HG03097 (cell line): ENCODE data around the gene PPFIBP1.

ENCODE experiments used
- ATAC-seq: cut with Tn5 transposase; IDR thresholded peaks from one replicate; pipeline ENCODE4 v1.9.1; 2021; ENCODE audit not compliant: unreplicated experiment, low FRiP score

The PPFIBP1 gene

GRCh38 chr12:27511031-27511722 is 12.8 kb upstream of the PPFIBP1 start:
- no peak for ATAC-seq

DNA sequence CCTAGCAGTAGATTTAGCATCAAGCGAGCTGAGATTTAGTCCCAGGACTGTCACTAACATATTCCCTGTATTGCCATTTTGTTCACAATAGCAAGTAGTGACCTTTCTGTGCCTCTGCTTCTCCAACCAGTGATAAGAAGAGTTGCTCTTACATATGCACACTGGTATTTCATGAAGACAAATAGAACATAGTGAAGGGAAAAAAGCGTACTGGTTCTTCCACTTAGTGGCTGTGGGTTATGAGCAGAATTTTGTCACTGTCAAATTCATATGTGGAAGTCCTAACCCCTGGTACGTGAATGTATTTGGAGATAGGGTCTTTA is 12.3 kb upstream of the PPFIBP1 start:
- ATAC-seq = no peak

DNA sequence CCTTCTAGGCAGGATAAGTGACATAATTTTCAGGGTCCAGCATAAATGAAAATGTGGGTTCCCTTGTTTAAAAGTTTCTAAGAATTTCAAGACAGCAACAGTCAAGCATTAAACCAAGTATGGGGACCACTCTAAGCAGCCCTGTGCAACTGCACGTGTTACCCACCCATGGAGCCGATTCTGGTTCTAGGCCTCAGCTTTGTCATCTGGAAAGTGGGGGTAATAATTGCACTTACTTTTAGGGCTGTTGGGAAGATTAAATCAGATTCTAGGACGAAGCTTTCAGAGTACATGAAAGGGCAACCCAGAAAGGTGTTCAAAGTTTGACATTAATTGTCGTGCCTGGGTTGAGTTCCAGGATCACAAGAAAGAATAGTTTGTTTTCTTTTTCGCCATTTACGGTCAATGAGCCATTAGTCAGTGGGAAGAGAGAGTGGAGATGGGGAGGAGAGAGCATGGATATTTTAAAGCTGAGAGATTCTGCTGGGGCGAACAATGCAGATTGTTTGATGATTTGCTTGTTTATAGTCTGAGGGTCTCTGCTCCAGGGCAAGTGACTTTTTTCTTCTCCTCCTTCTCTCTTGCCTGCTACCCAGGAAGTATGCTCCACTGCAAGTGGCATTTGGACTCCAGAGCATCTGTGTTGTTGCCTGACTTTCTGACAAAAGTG is 10.7 kb upstream of the PPFIBP1 start:
- no peak for ATAC-seq

DNA sequence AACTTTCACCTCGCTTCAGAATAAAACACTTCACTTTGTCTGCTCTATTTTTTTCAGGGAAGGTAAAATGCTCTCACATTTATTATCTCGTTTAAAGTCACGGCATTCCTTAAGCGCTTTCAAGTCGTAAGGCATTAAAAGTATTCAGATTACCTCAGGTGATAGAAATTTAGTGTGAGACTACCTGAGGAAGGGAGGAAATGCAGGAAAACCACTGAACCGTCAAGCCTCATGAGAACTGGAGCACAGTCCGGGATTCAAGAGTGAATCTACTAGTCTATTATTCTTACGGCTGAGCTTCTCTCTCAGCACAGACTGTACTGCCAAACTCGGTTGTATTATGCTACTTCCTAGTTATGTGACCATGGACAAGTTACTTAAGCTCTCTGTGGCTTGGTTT is 8.3 kb upstream of the PPFIBP1 start:
- ATAC-seq = no peak

- no peak for ATAC-seq
Measured at GRCh38 chr12:27516625-27517024, 7.4 kb upstream of the PPFIBP1 start.

DNA sequence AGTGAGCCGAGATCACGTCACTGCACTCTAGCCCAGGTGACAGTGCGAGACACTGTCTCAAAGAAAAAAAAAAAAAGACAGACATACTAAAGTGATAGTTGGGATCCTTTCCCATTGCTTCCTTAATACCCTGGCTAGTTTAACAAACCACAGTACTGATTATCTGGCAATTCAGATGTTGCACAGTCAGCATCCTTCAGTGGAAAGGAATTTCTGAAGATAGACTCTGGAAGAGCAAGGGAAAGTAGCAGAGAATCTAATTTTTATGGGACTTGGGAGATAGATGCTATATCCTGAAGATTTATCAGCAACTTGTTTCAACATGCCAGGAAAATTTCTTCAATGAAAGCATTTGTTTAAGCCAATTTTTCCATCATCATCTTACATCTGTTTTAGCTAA is 6.5 kb upstream of the PPFIBP1 start:
- no peak for ATAC-seq

- no peak for ATAC-seq
Measured at GRCh38 chr12:27517961-27518665, 5.9 kb upstream of the PPFIBP1 start.

DNA sequence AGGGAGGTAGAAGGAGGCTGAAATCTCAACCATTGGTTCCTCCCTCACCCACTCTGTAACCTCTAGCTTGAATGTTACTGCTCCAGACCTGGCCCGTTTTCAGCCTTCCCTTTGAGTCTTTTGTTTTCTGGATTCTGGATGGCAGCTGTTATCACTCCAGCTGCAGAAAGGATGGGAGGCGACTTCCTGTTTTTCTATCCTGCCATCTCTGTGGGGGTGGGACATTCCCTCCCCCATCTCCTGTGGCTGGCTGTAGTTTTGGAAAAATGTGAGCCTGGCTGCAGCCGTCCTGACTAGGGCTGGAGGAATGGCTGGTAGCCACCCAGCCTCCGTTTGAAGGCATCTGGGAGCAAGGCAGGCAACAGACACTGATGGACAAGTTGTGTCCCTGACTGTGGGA is 2.9 kb upstream of the PPFIBP1 start:
- ATAC-seq = no peak

DNA sequence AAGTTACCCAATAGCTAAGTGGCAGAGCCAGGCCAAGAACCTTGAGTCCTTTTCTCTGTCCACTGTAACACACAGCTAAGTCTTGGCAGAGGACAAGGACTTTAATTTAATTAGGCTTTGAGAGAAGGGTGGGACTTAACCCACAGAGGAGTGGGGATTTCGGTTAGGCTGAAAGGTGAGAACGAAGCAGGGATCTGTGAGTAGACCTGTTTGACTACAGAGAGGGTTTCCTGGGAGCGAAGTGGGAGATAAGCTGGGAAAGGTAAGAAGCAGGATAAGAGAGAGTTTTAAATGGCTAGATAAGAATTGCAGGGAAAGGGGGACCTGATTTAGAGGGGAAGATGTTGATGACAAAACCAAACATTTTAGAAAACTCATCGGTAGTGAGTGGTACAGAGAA is 2.0 kb upstream of the PPFIBP1 start:
- ATAC-seq = no peak

DNA sequence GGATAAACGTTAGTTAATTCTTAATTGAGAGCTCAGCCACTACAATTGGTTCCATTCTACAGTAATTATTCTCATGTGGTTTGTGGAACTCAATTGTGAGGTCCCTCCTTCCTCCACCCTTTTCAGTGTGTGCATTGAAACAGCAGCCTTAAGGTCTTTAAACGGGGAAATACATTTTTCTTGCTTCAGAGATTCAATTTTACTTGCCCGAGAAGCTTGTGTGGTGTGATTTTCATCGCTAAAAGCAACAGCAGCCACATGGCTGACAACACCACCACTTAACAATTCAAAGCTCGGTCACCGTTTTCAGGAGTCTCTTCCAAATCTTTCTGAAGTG is 733 bp upstream of the PPFIBP1 start:
- peak; percentile 5 for ATAC-seq

DNA sequence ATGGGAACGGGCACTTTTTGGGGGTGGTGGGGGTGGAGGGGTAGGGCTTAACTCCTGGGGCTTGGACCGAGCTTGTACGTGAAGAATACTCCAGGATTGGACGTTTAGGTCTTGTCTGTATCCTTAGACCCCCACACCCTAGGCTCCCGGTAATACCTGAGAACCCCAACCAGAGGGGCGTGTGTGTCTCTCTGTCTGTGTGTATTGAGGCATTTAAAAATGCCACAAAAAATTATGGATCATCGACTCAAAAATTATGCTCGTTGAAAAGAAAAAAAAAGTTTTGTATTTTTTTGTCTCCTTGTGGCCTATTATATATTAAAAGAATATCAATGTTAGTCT is 459 bp downstream of the PPFIBP1 start:
- no peak for ATAC-seq

GRCh38 chr12:27524839-27525753 is 1.1 kb downstream of the PPFIBP1 start:
- no peak for ATAC-seq

GRCh38 chr12:27527512-27527911 is 3.5 kb downstream of the PPFIBP1 start:
- no peak for ATAC-seq

DNA sequence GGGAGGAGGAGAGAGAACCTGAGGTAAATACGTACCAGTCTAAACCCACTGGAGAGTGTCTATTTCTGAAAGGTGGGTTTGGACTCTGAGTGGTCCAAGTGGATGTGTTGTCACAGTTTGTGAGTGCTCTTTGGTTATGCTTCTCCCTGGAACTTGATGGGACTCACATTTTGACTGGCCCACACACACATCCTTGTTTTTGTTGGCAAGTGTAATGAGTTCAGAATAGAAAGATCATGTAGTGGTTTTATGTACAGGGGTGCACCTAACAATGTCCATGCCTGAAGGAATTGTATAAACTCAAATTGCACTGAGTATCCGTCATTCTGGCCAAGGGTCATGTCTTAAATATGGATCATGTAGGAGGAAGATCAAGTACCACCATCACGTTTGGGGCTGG is 4.8 kb downstream of the PPFIBP1 start:
- ATAC-seq = no peak

GRCh38 chr12:27530157-27530922 is 6.3 kb downstream of the PPFIBP1 start:
- ATAC-seq = no peak

DNA sequence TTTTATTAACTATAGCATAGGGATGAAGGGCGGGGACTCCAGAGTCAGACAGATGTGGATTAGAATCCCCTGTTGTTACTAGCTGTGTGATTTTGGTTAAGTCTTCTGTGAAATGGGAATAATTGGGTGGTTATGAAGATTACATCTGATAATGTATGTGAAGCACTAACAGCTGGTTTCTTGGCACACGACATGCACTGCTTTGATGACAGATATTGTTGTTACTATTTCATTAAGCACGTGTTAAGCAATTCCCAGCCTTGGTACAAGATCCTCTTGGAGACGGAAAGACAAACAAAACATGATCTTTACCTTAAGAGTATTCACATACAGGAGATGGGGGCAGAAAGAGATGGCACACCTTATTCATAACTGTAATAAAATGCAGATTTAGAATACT is 7.9 kb downstream of the PPFIBP1 start:
- ATAC-seq = no peak

- ATAC-seq = peak; percentile 56
Measured at GRCh38 chr12:27534060-27534764, 10.2 kb downstream of the PPFIBP1 start.

DNA sequence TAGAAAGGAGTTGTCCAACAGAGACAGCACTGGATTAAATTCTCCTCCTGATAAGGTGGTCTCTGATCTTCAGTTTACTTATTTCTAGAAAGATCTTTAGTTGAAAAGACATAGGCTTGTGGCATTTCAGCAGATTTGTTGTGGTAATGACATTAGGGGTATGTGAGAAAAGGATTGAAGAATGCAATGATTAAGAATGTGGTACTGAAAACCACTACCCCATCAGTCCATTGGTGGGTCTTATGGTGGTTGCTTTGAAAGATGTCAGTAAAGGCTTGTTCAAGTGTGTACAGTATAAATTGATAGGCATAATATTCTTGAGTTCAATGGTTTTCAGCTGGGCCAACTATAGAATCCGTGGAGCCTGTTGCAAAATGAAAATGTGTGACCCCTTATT is 10.8 kb downstream of the PPFIBP1 start:
- peak; percentile 6 for ATAC-seq

- ATAC-seq = no peak
Measured at GRCh38 chr12:27535318-27535717, 11.3 kb downstream of the PPFIBP1 start.
